HFFc6 (cell line): ENCODE data around the gene MYMX. TPM values are rescaled to one million over a fixed set of nuclear protein-coding genes. Genes with fewer than 3 reads are reported as not detected.

ENCODE experiments used
- DNase-seq: peaks from one replicate; pipeline ENCODE4 v3.0.0-alpha.2; 2018
- H3K27ac Mint-ChIP-seq: 2 replicates; pipeline ENCODE4 v1.8.0; 2020; ENCODE audit warnings: mild to moderate bottlenecking, mixed read lengths
- H3K27me3 Mint-ChIP-seq: 2 replicates; pipeline ENCODE4 v1.8.0; 2021; ENCODE audit warnings: mild to moderate bottlenecking, moderate library complexity, mixed read lengths; ENCODE audit not compliant: insufficient read depth
- H3K36me3 Mint-ChIP-seq: 2 replicates; pipeline ENCODE4 v1.8.0; 2021; ENCODE audit warnings: low read depth, mixed read lengths
- H3K4me1 Mint-ChIP-seq: 2 replicates; pipeline ENCODE4 v1.8.0; 2020; ENCODE audit warnings: low read depth, mixed read lengths
- H3K4me3 Mint-ChIP-seq: 2 replicates; pipeline ENCODE4 v1.8.0; 2020; ENCODE audit warnings: mild to moderate bottlenecking, moderate library complexity, mixed read lengths
- H3K9me3 Mint-ChIP-seq: 2 replicates; pipeline ENCODE4 v1.8.0; 2020; ENCODE audit warnings: mild to moderate bottlenecking, mixed read lengths
- total RNA-seq, 6 experiments: library from RNA; stranded (reverse); fragmentation: NEBNext Ultra II Directional; extraction: Animal tissue kit (Norgen Biotek cat#: 25700); gene quantifications; 2 replicates in 1 of 6; 3 replicates in 5 of 6; pipeline ENCODE4 v1.2.3, GENCODE V29; 2021
- TF ChIP-seq, protein P1 (sequence below): fragments of 200-600 bp; sonication (generic); IDR thresholded peaks from 2 replicates; pipeline ENCODE4 v1.5.0; 2021; ENCODE audit warnings: antibody characterized with exemption, mild to moderate bottlenecking

MYMX gene
- total RNA-seq, 6 experiments from 2014 or later: not detected

DNA sequence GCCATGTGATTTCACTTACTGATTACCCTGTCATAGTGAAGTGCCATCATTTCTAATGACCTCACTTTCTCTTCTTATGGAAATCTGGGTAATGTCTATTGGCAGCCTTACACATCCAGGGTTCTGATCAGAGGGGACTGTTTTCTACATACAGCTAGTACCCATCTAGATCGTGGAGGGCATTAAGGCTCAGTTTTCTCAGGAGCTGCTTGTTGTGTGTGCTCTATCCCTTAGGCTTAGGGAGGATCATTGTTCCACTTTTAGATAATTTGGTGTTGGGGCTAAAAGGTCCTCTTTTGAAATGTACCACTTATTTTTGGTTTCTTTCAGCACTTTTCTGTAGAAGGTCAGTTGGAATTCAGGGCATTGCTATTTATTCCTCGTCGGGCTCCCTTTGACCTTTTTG lies 34.0 kb downstream of the MYMX start:
- TF ChIP-seq, protein P1, sequence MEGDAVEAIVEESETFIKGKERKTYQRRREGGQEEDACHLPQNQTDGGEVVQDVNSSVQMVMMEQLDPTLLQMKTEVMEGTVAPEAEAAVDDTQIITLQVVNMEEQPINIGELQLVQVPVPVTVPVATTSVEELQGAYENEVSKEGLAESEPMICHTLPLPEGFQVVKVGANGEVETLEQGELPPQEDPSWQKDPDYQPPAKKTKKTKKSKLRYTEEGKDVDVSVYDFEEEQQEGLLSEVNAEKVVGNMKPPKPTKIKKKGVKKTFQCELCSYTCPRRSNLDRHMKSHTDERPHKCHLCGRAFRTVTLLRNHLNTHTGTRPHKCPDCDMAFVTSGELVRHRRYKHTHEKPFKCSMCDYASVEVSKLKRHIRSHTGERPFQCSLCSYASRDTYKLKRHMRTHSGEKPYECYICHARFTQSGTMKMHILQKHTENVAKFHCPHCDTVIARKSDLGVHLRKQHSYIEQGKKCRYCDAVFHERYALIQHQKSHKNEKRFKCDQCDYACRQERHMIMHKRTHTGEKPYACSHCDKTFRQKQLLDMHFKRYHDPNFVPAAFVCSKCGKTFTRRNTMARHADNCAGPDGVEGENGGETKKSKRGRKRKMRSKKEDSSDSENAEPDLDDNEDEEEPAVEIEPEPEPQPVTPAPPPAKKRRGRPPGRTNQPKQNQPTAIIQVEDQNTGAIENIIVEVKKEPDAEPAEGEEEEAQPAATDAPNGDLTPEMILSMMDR: no peak
- peaks cover 25% of the 10 kb centered on the region for H3K27me3 Mint-ChIP-seq
- H3K27ac Mint-ChIP-seq: peak overlapping the region; percentile 98
- peak overlapping the region; percentile 98; the same call in 1 of the 2 replicates for H3K4me3 Mint-ChIP-seq
- H3K4me1 Mint-ChIP-seq: peaks cover 75% of the 10 kb centered on the region
- H3K36me3 Mint-ChIP-seq: peaks cover 89% of the 10 kb centered on the region
- H3K9me3 Mint-ChIP-seq: peaks cover 12% of the 10 kb centered on the region
- no peak for DNase-seq

DNA sequence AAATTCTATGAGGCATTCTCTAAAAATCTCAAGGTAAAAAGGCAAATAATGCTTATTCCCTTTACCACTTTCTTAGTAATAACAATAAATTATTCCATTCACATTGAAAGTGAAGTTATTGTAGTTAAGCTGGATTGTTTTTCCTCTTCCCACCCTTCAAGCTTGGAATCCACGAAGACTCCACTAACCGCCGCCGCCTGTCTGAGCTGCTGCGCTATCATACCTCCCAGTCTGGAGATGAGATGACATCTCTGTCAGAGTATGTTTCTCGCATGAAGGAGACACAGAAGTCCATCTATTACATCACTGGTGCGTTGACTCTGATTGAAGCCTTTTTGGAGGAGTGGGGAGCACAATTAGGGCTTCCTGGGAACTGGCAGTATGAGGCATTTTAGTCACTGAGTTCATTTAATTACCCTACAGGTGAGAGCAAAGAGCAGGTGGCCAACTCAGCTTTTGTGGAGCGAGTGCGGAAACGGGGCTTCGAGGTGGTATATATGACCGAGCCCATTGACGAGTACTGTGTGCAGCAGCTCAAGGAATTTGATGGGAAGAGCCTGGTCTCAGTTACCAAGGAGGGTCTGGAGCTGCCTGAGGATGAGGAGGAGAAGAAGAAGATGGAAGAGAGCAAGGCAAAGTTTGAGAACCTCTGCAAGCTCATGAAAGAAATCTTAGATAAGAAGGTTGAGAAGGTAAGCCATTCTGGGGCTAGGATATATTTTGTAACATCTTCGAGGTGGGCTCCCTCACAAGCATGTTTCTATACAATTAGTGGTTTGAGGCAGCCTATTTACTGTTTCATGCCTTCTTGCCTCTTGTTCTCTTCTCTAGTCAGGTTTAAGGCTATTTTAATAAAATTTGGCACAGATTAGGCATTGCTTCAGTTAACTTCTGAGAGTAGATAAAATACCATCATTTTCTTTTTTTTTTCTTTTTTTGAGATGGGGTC lies 35.1 kb downstream of the MYMX start:
- TF ChIP-seq, protein P1: no peak
- Mint-ChIP-seq H3K27ac (peak overlapping the region; percentile 98), H3K4me3 (no peak overlapping the region; the same call in 1 of the 2 replicates), H3K9me3 (peaks cover 11% of the 10 kb centered on the region), H3K4me1 (peaks cover 84% of the 10 kb centered on the region), H3K27me3 (peaks cover 33% of the 10 kb centered on the region), H3K36me3 (peaks cover 95% of the 10 kb centered on the region)
- DNase-seq: no peak

DNA sequence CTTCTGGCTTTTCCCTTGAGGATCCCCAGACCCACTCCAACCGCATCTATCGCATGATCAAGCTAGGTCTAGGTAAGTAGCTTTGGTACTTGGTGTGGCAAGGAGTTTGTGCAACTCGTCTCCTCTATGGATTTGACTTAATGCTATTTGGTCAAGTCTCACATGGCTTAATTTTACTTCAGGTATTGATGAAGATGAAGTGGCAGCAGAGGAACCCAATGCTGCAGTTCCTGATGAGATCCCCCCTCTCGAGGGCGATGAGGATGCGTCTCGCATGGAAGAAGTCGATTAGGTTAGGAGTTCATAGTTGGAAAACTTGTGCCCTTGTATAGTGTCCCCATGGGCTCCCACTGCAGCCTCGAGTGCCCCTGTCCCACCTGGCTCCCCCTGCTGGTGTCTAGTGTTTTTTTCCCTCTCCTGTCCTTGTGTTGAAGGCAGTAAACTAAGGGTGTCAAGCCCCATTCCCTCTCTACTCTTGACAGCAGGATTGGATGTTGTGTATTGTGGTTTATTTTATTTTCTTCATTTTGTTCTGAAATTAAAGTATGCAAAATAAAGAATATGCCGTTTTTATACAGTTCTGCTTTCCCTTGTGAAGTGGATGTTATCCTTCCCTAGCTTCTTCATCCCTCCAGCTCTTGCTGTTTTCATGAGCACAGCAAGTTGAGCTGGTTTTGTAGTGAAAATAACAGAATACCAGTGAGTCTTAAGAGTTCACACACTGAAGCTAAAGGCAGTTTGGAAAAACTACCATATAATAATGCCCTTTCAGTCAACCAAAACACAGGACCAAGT lies 36.8 kb downstream of the MYMX start:
- Mint-ChIP-seq H3K27me3 (peaks cover 35% of the 10 kb centered on the region), H3K27ac (peak overlapping the region; percentile 51), H3K36me3 (peaks cover 78% of the 10 kb centered on the region), H3K4me3 (peak overlapping the region; percentile 27), H3K4me1 (peaks cover 88% of the 10 kb centered on the region), H3K9me3 (no peaks in the 10 kb centered on the region)
- TF ChIP-seq, protein P1: peak; percentile 79
- DNase-seq: peak; percentile 52

DNA sequence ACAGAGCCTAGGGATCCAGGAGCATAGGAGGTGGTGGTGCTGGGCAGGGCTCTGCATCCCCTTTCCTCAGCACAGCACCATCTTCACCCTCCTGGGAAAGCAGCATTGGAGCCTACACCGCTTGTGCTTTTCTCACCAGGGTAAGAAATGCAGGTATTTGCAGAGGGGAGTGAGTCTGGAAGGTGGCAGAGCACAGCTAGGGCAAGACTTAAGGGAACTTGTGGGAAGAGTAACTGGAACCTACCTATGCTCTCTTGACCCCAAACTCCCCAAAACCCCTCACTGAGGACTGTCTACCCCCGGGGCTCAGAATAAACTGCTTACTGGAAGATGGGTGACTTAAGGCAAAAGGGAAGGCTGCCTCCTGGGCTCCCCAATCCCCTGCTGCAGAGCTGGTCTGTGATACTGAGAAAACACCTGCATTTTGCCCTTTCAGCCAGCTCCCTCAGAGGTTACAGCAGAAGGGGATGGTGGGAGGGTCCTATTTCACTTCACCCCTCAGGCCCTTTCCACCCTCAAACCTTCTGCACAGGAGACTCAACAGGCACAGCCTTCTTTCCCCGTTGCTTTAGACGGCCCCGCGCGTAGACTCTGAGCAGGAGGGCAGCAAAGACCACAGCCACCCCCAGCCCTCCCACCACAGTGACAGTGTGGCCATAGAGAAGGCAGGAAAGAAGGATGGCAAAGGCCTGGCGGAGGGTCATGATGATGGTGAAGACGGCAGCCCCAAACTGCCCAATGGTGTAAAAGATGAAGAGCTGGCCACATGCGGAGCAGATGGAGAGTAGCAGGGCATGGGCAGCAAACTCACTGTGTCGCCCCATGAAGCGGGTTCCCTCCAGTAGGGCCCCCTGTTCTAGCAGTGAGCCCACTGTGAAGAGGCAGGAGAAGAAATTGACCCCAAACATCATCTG lies 37.7 kb downstream of the MYMX start:
- Mint-ChIP-seq H3K27me3 (peaks cover 35% of the 10 kb centered on the region), H3K4me1 (peaks cover 79% of the 10 kb centered on the region), H3K36me3 (peaks cover 69% of the 10 kb centered on the region), H3K9me3 (no peaks in the 10 kb centered on the region), H3K27ac (peak overlapping the region; percentile 81), H3K4me3 (peak overlapping the region; percentile 93)
- DNase-seq: no peak
- TF ChIP-seq, protein P1: no peak
